B cell (primary cell): ENCODE data around the gene IMMP2L.

Experiments used
- EZH2 ChIP-seq: IDR thresholded peaks from 2 replicates; pipeline ENCODE4 v1.6.1; 2012; ENCODE audit warnings: borderline replicate concordance, low read depth, mild to moderate bottlenecking, moderate library complexity, low read length; ENCODE audit not compliant: insufficient read depth, poor library complexity, severe bottlenecking
- TF ChIP-seq, protein P1 (sequence below): fragments of 200-600 bp; IDR thresholded peaks from one replicate; pipeline ENCODE4 v1.8.0; 2022; ENCODE audit warnings: antibody characterized with exemption, mild to moderate bottlenecking

DNA sequence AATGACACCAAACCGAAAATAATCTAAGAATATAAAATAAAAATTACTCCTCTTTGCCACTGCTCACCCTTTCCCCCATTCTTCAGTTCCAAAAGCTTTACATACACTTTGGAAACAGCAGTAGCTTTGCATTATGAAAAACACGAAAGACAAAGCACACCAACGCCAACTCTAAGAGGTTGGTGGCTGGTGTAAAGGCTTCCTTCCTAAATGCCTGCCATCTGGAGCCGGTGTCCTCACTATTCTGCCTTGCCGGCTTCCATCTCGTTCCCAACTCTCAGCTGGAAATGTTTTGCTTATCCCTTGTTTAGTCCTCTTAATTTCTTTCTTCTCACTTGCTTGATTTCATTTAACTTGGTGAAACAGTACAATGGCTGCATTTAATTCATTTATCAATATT lies 752.5 kb downstream of the IMMP2L start:
- TF ChIP-seq, protein P1, sequence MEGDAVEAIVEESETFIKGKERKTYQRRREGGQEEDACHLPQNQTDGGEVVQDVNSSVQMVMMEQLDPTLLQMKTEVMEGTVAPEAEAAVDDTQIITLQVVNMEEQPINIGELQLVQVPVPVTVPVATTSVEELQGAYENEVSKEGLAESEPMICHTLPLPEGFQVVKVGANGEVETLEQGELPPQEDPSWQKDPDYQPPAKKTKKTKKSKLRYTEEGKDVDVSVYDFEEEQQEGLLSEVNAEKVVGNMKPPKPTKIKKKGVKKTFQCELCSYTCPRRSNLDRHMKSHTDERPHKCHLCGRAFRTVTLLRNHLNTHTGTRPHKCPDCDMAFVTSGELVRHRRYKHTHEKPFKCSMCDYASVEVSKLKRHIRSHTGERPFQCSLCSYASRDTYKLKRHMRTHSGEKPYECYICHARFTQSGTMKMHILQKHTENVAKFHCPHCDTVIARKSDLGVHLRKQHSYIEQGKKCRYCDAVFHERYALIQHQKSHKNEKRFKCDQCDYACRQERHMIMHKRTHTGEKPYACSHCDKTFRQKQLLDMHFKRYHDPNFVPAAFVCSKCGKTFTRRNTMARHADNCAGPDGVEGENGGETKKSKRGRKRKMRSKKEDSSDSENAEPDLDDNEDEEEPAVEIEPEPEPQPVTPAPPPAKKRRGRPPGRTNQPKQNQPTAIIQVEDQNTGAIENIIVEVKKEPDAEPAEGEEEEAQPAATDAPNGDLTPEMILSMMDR = no peak
- no peak for TF ChIP-seq EZH2
